Left kidney (tissue), 2 donors: ENCODE results near the gene HSPA5. TPM values are rescaled to one million over a fixed set of nuclear protein-coding genes. Genes with fewer than 3 reads are reported as not detected.
A peak's percentile ranks its signal among the peaks of the same experiment; 100 is the strongest.
"Not testable (repeated sequence)": the region's sequence is repeated elsewhere in the genome, so short reads cannot be mapped to it uniquely, and the experiment has no call there.

Experiments used
- DNase-seq: peaks from one replicate; pipeline ENCODE4 v3.0.0-alpha.2; 2013
- polyA plus RNA-seq: library from polyadenylated mRNA; unstranded; fragments of 120-200 nt; gene quantifications from one replicate; pipeline ENCODE4 v1.2.1, GENCODE V29; 2013; ENCODE audit not compliant: insufficient read length

HSPA5 gene
- polyA plus RNA-seq, 1 donor: 365 TPM

DNA sequence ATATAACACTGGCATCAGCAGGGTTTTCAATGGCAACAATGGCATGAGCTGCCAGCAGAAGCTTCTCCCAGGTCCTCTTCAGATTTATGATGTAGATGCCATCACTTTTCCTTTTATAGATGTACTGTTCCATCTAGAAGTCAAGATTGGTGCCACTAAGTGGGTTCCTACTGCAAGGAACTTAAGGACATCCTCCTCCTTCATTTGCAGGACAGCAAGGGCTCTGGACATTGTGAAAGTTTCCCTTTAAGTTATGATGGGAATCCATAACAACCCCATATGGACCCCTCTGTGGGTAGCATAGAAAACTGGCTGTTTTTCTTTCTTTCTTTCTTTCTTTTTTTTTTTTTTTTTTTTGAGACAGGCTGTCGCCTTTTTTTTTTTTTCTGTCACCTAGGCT, 45.6 kb downstream of the HSPA5 start:
- DNase-seq: not testable (repeated sequence)

GRCh38 chr9:125194466-125194865, 46.7 kb downstream of the HSPA5 start:
- not testable (repeated sequence) for DNase-seq

DNA sequence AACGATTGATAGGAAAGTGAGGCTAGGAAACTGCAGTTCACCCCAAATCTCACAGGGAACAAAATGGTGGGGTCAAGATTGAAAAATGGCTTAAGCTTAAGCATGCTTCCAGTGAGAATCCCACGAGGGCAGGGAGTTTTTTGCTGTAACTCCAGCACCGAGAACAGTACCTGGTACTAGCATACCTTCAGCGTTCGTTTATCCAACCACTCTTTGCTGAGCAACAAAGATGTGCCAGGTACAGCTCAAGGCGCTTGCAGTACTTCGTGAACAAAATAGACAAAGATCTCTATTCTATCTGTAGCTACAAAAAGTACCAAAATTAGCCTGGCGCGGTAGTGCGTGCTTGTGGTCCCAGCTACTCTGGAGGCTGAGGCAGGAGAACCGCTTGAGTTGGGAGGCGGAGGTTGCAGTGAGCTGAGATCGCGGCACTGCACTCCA, 50.8 kb downstream of the HSPA5 start:
- DNase-seq: peak; percentile 36

DNA sequence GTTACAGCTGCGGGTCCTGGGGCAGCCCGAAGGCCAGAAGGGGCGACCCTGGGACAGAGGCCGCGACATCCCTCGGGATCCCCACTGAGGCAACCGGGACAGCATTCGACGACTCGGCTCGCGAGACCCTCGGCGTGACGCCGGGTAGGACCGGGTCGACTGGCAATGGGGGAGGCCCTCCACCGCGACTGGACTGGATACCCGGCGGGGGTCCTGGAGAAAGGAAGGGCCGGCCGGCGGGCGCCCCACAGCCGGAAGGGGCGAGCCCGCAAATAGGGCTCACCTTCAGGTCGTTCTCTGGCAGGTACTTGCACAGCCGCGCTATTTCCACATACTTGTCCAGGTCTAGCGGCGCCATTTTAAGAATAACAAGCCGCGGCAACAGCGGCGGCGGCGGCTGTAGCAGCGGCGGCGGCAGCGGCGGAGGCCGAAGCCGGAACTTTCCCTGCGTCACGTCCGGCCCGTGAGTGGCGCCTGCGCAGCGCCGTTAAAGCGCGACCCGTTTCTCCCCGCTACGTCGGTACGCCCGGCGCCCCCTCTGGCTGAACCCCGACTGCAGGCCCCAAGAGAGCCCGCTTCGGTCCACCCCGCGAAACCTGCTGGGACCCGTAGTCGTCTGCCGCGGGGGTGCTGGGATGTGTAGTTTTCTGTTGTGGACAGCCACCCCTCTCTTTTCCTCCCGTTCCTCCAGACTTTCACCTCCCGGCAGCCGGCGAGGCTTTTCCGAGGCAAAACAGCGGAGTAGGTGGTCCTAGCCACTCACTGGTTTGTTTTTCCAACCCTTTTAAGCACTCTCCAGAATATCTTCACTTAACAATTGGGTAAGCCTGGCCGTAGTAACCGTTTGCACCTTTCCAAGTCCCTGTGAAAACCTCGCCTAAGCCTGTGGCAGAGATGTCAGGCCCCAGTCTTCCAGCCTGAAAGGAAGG, 51.5 kb downstream of the HSPA5 start, which contains the start of gene PPP6C:
Gene PPP6C (minus strand): TSS at position 443 of the 929 bp plus-strand sequence. CDS start 85 bp downstream, at position 358.
- DNase-seq: peak; percentile 94

- no peak for DNase-seq
Measured at GRCh38 chr9:125189011-125189360, 52.2 kb downstream of the HSPA5 start.

Other genes starting within 250 kb of the HSPA5 start
- gene SCAI, start 97.8 kb downstream of the HSPA5 start, polyA plus RNA-seq: 17.1 TPM
- gene PPP6C, start 51.5 kb downstream of the HSPA5 start, polyA plus RNA-seq: 61.9 TPM
- 21.1 TPM for gene RABEPK, start 40.8 kb downstream of the HSPA5 start, polyA plus RNA-seq
- 43.8 TPM for gene GAPVD1, start 20.5 kb upstream of the HSPA5 start, polyA plus RNA-seq